HEK293 (cell line): Measurements from ENCODE around the gene SLC39A13.

Experiments
- CTCF ChIA-PET: fragments of 350-600 bp; formaldehyde crosslinking; extraction: SDS; loops from one replicate; lab custom pipeline; 2021; ENCODE audit warnings: antibody characterized with exemption; lab: Yijun Ruan, JAX
- POLR2A ChIA-PET: fragments of 300-600 bp; formaldehyde crosslinking; extraction: SDS; loops from one replicate; lab custom pipeline; 2020; ENCODE audit warnings: antibody characterized with exemption, inconsistent platforms; lab: Yijun Ruan, JAX
- H3K27ac ChIP-seq: fragments of 200-500 bp; sonication (Bioruptor generic); 2 replicates; pipeline ENCODE4 v1.5.1; 2014; ENCODE audit warnings: low read depth, low read length, control low read depth, inconsistent platforms; ENCODE audit errors: extremely low read depth
- H3K36me3 ChIP-seq, 2 experiments: fragments of 200-500 bp in 1 of 2; sonication (Bioruptor generic) in 1 of 2; 1 replicate in 1 of 2; 2 replicates in 1 of 2; pipeline ENCODE4 v1.5.1; 2014 to 2017; ENCODE audit warnings: inconsistent platforms in 2 of 2, low read length in 2 of 2; ENCODE audit not compliant: control insufficient read depth in 2 of 2, insufficient read depth in 1 of 2
- H3K4me1 ChIP-seq: fragments of 200-500 bp; sonication (Bioruptor generic); 2 replicates; pipeline ENCODE4 v1.5.1; 2014; ENCODE audit warnings: mild to moderate bottlenecking, low read length, inconsistent platforms; ENCODE audit not compliant: control insufficient read depth, insufficient read depth
- H3K4me3 ChIP-seq: 2 replicates; pipeline ENCODE4 v1.5.1; 2011; ENCODE audit warnings: low read depth, mild to moderate bottlenecking, control low read depth, low read length, moderate library complexity
- H3K9me3 ChIP-seq: fragments of 200-500 bp; sonication (Bioruptor generic); 2 replicates; pipeline ENCODE4 v1.5.1; 2014; ENCODE audit warnings: low read depth, low read length, inconsistent platforms; ENCODE audit not compliant: control insufficient read depth, insufficient read depth
- EGR2 ChIP-seq: fragments of 450-650 bp; formaldehyde crosslinking; IDR thresholded peaks from 2 replicates; pipeline ENCODE4 v1.5.1; 2016; ENCODE audit warnings: low read depth, missing biosample characterization, missing genetic modification characterization
- GLI2 ChIP-seq: fragments of 450-650 bp; formaldehyde crosslinking; IDR thresholded peaks from 2 replicates; pipeline ENCODE4; 2017; ENCODE audit warnings: missing biosample characterization, missing genetic modification characterization, low read depth, borderline replicate concordance
- PATZ1 ChIP-seq: fragments of 450-650 bp; formaldehyde crosslinking; IDR thresholded peaks from 2 replicates; pipeline ENCODE4 v1.5.1; 2016; ENCODE audit warnings: missing biosample characterization, missing genetic modification characterization
- PBX3 ChIP-seq: sonication (generic); formaldehyde crosslinking; IDR thresholded peaks from 2 replicates; pipeline ENCODE4 v1.8.1; 2022; ENCODE audit warnings: mild to moderate bottlenecking, moderate library complexity, missing genetic modification reagents
- PRDM6 ChIP-seq: fragments of 450-650 bp; formaldehyde crosslinking; IDR thresholded peaks from 2 replicates; pipeline ENCODE4 v1.5.1; 2017; ENCODE audit warnings: missing biosample characterization, missing genetic modification characterization
- REPIN1 ChIP-seq: fragments of 450-650 bp; formaldehyde crosslinking; IDR thresholded peaks from 2 replicates; pipeline ENCODE4 v1.5.1; 2017; ENCODE audit warnings: missing biosample characterization, missing genetic modification characterization, low read depth
- SCRT2 ChIP-seq: fragments of 450-650 bp; formaldehyde crosslinking; IDR thresholded peaks from 2 replicates; pipeline ENCODE4 v1.5.1; 2016; ENCODE audit warnings: missing biosample characterization, missing genetic modification characterization
- ZBTB20 ChIP-seq: fragments of 450-650 bp; formaldehyde crosslinking; IDR thresholded peaks from 2 replicates; pipeline ENCODE4 v1.5.1; 2016; ENCODE audit warnings: missing biosample characterization, missing genetic modification characterization
- ZEB2 ChIP-seq: fragments of 450-650 bp; formaldehyde crosslinking; IDR thresholded peaks from 2 replicates; pipeline ENCODE4 v1.5.1; 2016; ENCODE audit warnings: missing biosample characterization, missing genetic modification characterization
- ZNF112 ChIP-seq: fragments of 450-650 bp; formaldehyde crosslinking; IDR thresholded peaks from 2 replicates; pipeline ENCODE4 v1.5.0; 2017; ENCODE audit warnings: missing biosample characterization, missing genetic modification characterization
- ZNF148 ChIP-seq: fragments of 450-650 bp; formaldehyde crosslinking; IDR thresholded peaks from 2 replicates; pipeline ENCODE4 v1.5.0; 2017; ENCODE audit warnings: missing biosample characterization, missing genetic modification characterization, borderline replicate concordance
- ZNF223 ChIP-seq: fragments of 450-650 bp; formaldehyde crosslinking; IDR thresholded peaks from 2 replicates; pipeline ENCODE4 v1.5.1; 2016; ENCODE audit warnings: missing biosample characterization, missing genetic modification characterization
- ZNF324 ChIP-seq: fragments of 450-650 bp; formaldehyde crosslinking; IDR thresholded peaks from 2 replicates; pipeline ENCODE4 v1.5.1; 2016; ENCODE audit warnings: missing biosample characterization, missing genetic modification characterization
- ZNF48 ChIP-seq: fragments of 450-650 bp; formaldehyde crosslinking; IDR thresholded peaks from 2 replicates; pipeline ENCODE4 v1.5.1; 2016; ENCODE audit warnings: missing biosample characterization, missing genetic modification characterization
- ZNF518A ChIP-seq: fragments of 450-650 bp; formaldehyde crosslinking; conservative IDR thresholded peaks from 2 replicates; pipeline ENCODE4 v1.5.1; 2016; ENCODE audit warnings: low read depth, missing biosample characterization, missing genetic modification characterization
- ZNF585B ChIP-seq: fragments of 450-650 bp; formaldehyde crosslinking; IDR thresholded peaks from 2 replicates; pipeline ENCODE4 v1.5.1; 2016; ENCODE audit warnings: missing biosample characterization, missing genetic modification characterization
- ZNF610 ChIP-seq: fragments of 450-650 bp; formaldehyde crosslinking; IDR thresholded peaks from 2 replicates; pipeline ENCODE4 v1.5.1; 2016; ENCODE audit warnings: missing biosample characterization, missing genetic modification characterization, borderline replicate concordance
- ZNF624 ChIP-seq: fragments of 450-650 bp; formaldehyde crosslinking; IDR thresholded peaks from 2 replicates; pipeline ENCODE4 v1.5.1; 2017; ENCODE audit warnings: missing biosample characterization, missing genetic modification characterization
- ZNF654 ChIP-seq: fragments of 450-650 bp; formaldehyde crosslinking; IDR thresholded peaks from 2 replicates; pipeline ENCODE4 v1.5.1; 2016; ENCODE audit warnings: low read depth, missing biosample characterization, missing genetic modification characterization
- ZNF670 ChIP-seq: fragments of 450-650 bp; formaldehyde crosslinking; IDR thresholded peaks from 2 replicates; pipeline ENCODE4 v1.5.1; 2016; ENCODE audit warnings: missing biosample characterization, missing genetic modification characterization, low read depth
- ZSCAN16 ChIP-seq: fragments of 450-650 bp; formaldehyde crosslinking; IDR thresholded peaks from 2 replicates; pipeline ENCODE4 v1.5.1; 2016; ENCODE audit warnings: missing biosample characterization, missing genetic modification characterization

SLC39A13 gene

GRCh38 chr11:47434011-47434786, 25.8 kb downstream of the SLC39A13 start (continued):
- no peak for TF ChIP-seq ZNF518A
- TF ChIP-seq ZNF654 (tag by site-specific recombination): no peak
- no peak for TF ChIP-seq REPIN1
- no peak for TF ChIP-seq PATZ1 (tag by site-specific recombination)
- TF ChIP-seq ZNF624 (tag by site-specific recombination): no peak
- TF ChIP-seq EGR2 (tag by site-specific recombination): no peak
- TF ChIP-seq ZNF148 (tag by site-specific recombination): no peak
- no peak for TF ChIP-seq ZBTB20
- TF ChIP-seq ZNF223 (tag by site-specific recombination): no peak
- no peak for TF ChIP-seq GLI2 (tag by site-specific recombination)

GRCh38 chr11:47435687-47436086, 27.3 kb downstream of the SLC39A13 start:
- CTCF ChIA-PET: no interaction called here
- POLR2A ChIA-PET: no interaction called here
- TF ChIP-seq ZEB2 (tag by site-specific recombination): no peak
- no peak for TF ChIP-seq ZNF324
- TF ChIP-seq PATZ1 (tag by site-specific recombination): no peak
- no peak for TF ChIP-seq ZSCAN16 (tag by site-specific recombination)
- TF ChIP-seq ZNF670: no peak
- no peak for TF ChIP-seq ZNF112 (tag by site-specific recombination)
- no peak for TF ChIP-seq ZNF585B
- no peak for TF ChIP-seq PBX3 (CRISPR knock-in tag)
- TF ChIP-seq ZNF48: no peak
- TF ChIP-seq ZNF610: no peak
- TF ChIP-seq SCRT2 (tag by site-specific recombination): no peak
- no peak for TF ChIP-seq PRDM6

More at GRCh38 chr11:47435687-47436086, 27.3 kb downstream of the SLC39A13 start:
- Histone ChIP-seq H3K4me3 (no peak overlapping the region), H3K36me3 (no peaks in the 10 kb centered on the region), H3K27ac (no peak overlapping the region), H3K9me3 (no peaks in the 10 kb centered on the region), H3K4me1 (no peaks in the 10 kb centered on the region)
